DND-41 (cell line): ENCODE data around the gene H1-8.

Source experiments
- ATAC-seq: fragments of 200-7000 bp; cut with Tn5 transposase; 3 replicates; pipeline ENCODE4 v1.9.1; 2021; ENCODE audit warnings: low read depth; ENCODE audit not compliant: insufficient read depth
- DNase-seq: peaks from one replicate; pipeline ENCODE4 v3.0.0-alpha.2; 2020
- H2AFZ ChIP-seq: 2 replicates; pipeline ENCODE4 v1.6.0; 2012; ENCODE audit warnings: low read depth, low read length
- H3K27ac ChIP-seq: 2 replicates; pipeline ENCODE4 v1.5.1; 2012; ENCODE audit warnings: low read length, inconsistent platforms
- H3K27me3 ChIP-seq: fragments of 200-600 bp; sonication (generic); 2 replicates; pipeline ENCODE4 v1.6.0; 2012; ENCODE audit warnings: low read length, mild to moderate bottlenecking, inconsistent platforms; ENCODE audit not compliant: insufficient read depth, poor library complexity
- H3K36me3 ChIP-seq: 2 replicates; pipeline ENCODE4 v1.5.1; 2012; ENCODE audit warnings: low read length, inconsistent platforms; ENCODE audit not compliant: insufficient read depth
- H3K4me1 ChIP-seq: 2 replicates; pipeline ENCODE4 v1.5.1; 2012; ENCODE audit warnings: mild to moderate bottlenecking, low read length; ENCODE audit not compliant: insufficient read depth
- H3K4me2 ChIP-seq: 2 replicates; pipeline ENCODE4 v1.6.0; 2012; ENCODE audit warnings: mild to moderate bottlenecking, moderate library complexity, low read length, inconsistent platforms; ENCODE audit not compliant: insufficient read depth
- H3K4me3 ChIP-seq, 2 experiments: fragments of 200-600 bp in 1 of 2; shearing (Covaris generic) in 1 of 2; 2 replicates each; pipeline ENCODE4 v1.5.1; 2012 to 2016; ENCODE audit warnings: inconsistent platforms in 2 of 2, low read length in 2 of 2, mild to moderate bottlenecking in 2 of 2, low read depth in 1 of 2, moderate library complexity in 1 of 2
- H3K79me2 ChIP-seq: 2 replicates; pipeline ENCODE4 v1.6.0; 2012; ENCODE audit warnings: low read length, inconsistent platforms; ENCODE audit not compliant: insufficient read depth
- H3K9ac ChIP-seq: 2 replicates; pipeline ENCODE4 v1.6.0; 2012; ENCODE audit warnings: low read depth, mild to moderate bottlenecking, inconsistent platforms, low read length, moderate library complexity
- H3K9me3 ChIP-seq: 2 replicates; pipeline ENCODE4 v1.5.1; 2012; ENCODE audit warnings: low read length, moderate library complexity, mild to moderate bottlenecking, inconsistent platforms; ENCODE audit not compliant: insufficient read depth, severe bottlenecking
- H4K20me1 ChIP-seq: 2 replicates; pipeline ENCODE4 v1.6.0; 2012; ENCODE audit warnings: low read length; ENCODE audit not compliant: insufficient read depth
- EZH2 ChIP-seq: IDR thresholded peaks from 3 replicates; pipeline ENCODE4 v1.6.1; 2012; ENCODE audit warnings: borderline replicate concordance, low read depth, mild to moderate bottlenecking, moderate library complexity, low read length, inconsistent platforms; ENCODE audit not compliant: severe bottlenecking
- TF ChIP-seq, protein P1 (sequence below): IDR thresholded peaks from 2 replicates; pipeline ENCODE4 v1.5.1; 2012; ENCODE audit warnings: borderline replicate concordance, low read length, moderate library complexity, mild to moderate bottlenecking; ENCODE audit not compliant: poor library complexity, severe bottlenecking; ENCODE audit errors: extremely low read depth

Gene H1-8

DNA sequence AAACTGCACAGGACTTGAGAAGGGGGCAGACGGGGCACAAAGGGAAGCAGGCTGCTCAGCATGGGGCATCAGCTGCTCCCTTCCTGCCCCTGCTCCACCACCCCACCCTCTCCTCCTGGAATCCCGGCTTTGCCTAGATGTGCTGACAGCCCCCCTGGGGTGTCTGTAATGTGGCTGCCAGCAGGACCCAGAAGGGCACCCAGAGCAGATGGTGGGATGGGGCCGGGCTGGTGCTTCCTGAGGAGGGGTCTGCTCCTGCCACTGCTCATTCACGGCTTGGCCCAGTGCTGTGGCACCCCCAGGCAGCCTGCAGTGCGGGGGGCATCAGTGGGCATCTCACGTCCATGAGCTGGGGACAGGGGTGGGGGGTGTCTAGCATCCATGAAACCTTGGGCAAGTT, 10.2 kb downstream of the H1-8 start:
- Histone ChIP-seq H3K27ac (no peak overlapping the region), H3K9me3 (no peaks in the 10 kb centered on the region), H3K27me3 (no peaks in the 10 kb centered on the region), H4K20me1 (no peaks in the 10 kb centered on the region), H3K4me1 (no peaks in the 10 kb centered on the region), H3K79me2 (no peaks in the 10 kb centered on the region), H3K36me3 (peaks cover 34% of the 10 kb centered on the region), H3K9ac (no peak overlapping the region), H2AFZ (no peak overlapping the region), H3K4me2 (no peak overlapping the region), H3K4me3 (no peak overlapping the region)
- DNase-seq (no peak), ATAC-seq (peak; percentile 13; the same call in 2 of the 3 replicates)
- no peak for TF ChIP-seq EZH2
- TF ChIP-seq, protein P1, sequence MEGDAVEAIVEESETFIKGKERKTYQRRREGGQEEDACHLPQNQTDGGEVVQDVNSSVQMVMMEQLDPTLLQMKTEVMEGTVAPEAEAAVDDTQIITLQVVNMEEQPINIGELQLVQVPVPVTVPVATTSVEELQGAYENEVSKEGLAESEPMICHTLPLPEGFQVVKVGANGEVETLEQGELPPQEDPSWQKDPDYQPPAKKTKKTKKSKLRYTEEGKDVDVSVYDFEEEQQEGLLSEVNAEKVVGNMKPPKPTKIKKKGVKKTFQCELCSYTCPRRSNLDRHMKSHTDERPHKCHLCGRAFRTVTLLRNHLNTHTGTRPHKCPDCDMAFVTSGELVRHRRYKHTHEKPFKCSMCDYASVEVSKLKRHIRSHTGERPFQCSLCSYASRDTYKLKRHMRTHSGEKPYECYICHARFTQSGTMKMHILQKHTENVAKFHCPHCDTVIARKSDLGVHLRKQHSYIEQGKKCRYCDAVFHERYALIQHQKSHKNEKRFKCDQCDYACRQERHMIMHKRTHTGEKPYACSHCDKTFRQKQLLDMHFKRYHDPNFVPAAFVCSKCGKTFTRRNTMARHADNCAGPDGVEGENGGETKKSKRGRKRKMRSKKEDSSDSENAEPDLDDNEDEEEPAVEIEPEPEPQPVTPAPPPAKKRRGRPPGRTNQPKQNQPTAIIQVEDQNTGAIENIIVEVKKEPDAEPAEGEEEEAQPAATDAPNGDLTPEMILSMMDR: no peak

GRCh38 chr3:129553719-129554118, 10.7 kb downstream of the H1-8 start:
- Histone ChIP-seq H2AFZ (no peak overlapping the region), H3K4me1 (no peaks in the 10 kb centered on the region), H3K9me3 (no peaks in the 10 kb centered on the region), H3K36me3 (peaks cover 40% of the 10 kb centered on the region), H3K27me3 (no peaks in the 10 kb centered on the region), H3K4me3 (no peak overlapping the region), H3K4me2 (no peak overlapping the region), H3K27ac (no peak overlapping the region), H4K20me1 (no peaks in the 10 kb centered on the region), H3K9ac (no peak overlapping the region), H3K79me2 (no peaks in the 10 kb centered on the region)
- ATAC-seq (no peak), DNase-seq (no peak)
- TF ChIP-seq, protein P1: no peak
- TF ChIP-seq EZH2: no peak

DNA sequence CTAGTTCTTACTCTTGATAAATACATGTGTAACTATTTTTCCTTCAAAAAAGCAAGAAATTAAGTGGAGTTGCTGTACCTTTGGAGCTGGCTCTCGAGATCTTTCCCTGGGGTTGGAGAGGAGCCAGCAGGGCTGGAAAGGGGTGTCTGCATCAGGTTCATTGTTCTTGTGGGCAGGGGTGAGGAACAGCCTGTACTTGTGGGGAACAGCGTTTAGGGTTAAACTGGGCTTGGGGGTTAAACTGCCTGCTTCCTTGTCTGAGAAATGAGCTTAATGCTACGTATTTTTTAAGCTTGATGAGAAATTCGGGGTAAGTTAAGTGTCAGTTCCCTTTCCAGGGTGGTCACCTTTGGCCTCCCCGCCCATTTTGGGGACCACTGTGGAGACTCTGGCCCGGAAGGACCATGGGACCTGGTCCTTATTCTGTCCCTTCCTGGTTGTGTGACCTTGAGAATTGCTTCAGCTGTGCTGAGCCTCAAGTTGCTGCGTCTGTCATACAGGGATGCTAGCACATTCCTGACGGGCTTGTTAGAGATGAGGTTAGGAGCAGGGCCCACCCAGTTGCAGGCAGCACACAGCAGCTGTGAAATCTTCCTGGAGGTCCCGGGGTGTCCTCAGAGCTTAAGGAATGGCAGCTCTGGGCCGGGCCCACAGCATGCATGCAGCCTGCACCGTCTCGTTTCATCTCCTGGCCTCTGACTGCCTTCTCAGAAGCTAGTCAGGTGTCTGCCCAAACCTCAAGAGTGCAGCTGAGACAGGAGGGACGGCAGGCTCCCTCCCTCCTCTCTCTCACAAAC, 11.6 kb downstream of the H1-8 start:
- no peaks in the 10 kb centered on the region for H3K4me1 ChIP-seq
- no peak overlapping the region for H3K4me2 ChIP-seq
- 0 out of 3 replicates have a peak, but pooled peaks have one; percentile 20 for ATAC-seq
- no peak overlapping the region for H3K9ac ChIP-seq
- H3K79me2 ChIP-seq: no peaks in the 10 kb centered on the region
- no peak overlapping the region for H3K4me3 ChIP-seq
- H3K9me3 ChIP-seq: no peaks in the 10 kb centered on the region
- no peaks in the 10 kb centered on the region for H3K27me3 ChIP-seq
- TF ChIP-seq, protein P1: no peak
- TF ChIP-seq EZH2: no peak
- no peak overlapping the region for H2AFZ ChIP-seq
- peaks cover 48% of the 10 kb centered on the region for H3K36me3 ChIP-seq
- DNase-seq: no peak
- no peak overlapping the region for H3K27ac ChIP-seq
- peaks cover 5% of the 10 kb centered on the region; the same call in 1 of the 2 replicates for H4K20me1 ChIP-seq
